ENCODE results near the gene KRT2.

DNA sequence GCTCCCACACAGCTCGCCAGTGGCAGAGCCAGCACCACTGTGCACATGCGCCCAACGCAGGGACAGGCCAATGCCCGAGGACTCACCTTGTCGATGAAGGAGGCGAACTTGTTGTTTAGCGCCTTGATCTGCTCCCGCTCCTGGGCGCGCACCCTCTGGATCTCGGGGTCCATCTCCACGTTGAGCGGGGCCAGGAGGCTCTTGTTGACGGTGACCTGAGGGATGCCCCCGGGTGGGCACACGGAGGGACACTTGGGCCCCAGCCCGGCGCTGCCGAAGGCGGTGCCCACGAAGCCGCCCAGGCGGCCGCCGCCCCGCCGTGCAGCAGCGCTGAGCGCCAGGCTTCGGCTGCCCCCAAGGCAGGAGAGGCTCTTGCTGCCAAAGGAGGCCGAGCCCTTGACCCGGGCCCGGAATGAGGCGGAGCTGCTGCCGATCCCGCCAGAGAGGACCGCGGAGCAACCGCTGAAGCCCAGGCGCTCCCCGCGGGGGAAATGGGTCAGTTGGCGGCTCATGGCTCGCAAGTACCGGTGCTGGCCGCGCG is 51.0 kb downstream of the KRT2 start, which contains the start of gene KRT72:
- TF ChIP-seq SIN3A (IDR thresholded peaks at IDR 0.05; ENCODE audit: low read depth, low read length) (no peak), KDM1A (IDR thresholded peaks at IDR 0.05; ENCODE audit: borderline replicate concordance) (no peak), CREM (IDR thresholded peaks at IDR 0.05; ENCODE audit: low read depth) (no peak), GABPA (IDR thresholded peaks at IDR 0.05; ENCODE audit: low read depth) (no peak), RFX5 (IDR thresholded peaks at IDR 0.05; ENCODE audit: low read depth, low read length) (no peak), POLR2A (IDR thresholded peaks at IDR 0.05; ENCODE audit: low read depth, low read length) (no peak), CEBPB (IDR thresholded peaks at IDR 0.05; ENCODE audit: borderline replicate concordance in 1 of 2, low read depth in 2 of 2, low read length in 2 of 2) (no peak), ESRRA (IDR thresholded peaks at IDR 0.05; ENCODE audit: low read length) (no peak), NRF1 (conservative IDR thresholded peaks at IDR 0.05; ENCODE audit: low read depth, low read length) (no peak)
- TF ChIP-seq, protein P1, sequence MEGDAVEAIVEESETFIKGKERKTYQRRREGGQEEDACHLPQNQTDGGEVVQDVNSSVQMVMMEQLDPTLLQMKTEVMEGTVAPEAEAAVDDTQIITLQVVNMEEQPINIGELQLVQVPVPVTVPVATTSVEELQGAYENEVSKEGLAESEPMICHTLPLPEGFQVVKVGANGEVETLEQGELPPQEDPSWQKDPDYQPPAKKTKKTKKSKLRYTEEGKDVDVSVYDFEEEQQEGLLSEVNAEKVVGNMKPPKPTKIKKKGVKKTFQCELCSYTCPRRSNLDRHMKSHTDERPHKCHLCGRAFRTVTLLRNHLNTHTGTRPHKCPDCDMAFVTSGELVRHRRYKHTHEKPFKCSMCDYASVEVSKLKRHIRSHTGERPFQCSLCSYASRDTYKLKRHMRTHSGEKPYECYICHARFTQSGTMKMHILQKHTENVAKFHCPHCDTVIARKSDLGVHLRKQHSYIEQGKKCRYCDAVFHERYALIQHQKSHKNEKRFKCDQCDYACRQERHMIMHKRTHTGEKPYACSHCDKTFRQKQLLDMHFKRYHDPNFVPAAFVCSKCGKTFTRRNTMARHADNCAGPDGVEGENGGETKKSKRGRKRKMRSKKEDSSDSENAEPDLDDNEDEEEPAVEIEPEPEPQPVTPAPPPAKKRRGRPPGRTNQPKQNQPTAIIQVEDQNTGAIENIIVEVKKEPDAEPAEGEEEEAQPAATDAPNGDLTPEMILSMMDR (IDR thresholded peaks at IDR 0.05 in 2 of 3, conservative IDR thresholded peaks at IDR 0.05 in 1 of 3; ENCODE audit: control insufficient read depth in 2 of 3, extremely low read depth in 1 of 3, insufficient read depth in 1 of 3, low read depth in 3 of 3, low read length in 3 of 3), result no peak
- TF ChIP-seq, protein P2, sequence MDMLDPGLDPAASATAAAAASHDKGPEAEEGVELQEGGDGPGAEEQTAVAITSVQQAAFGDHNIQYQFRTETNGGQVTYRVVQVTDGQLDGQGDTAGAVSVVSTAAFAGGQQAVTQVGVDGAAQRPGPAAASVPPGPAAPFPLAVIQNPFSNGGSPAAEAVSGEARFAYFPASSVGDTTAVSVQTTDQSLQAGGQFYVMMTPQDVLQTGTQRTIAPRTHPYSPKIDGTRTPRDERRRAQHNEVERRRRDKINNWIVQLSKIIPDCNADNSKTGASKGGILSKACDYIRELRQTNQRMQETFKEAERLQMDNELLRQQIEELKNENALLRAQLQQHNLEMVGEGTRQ (IDR thresholded peaks at IDR 0.05; ENCODE audit: borderline replicate concordance, low read depth, low read length), result no peak
- TF ChIP-seq, protein P3, sequence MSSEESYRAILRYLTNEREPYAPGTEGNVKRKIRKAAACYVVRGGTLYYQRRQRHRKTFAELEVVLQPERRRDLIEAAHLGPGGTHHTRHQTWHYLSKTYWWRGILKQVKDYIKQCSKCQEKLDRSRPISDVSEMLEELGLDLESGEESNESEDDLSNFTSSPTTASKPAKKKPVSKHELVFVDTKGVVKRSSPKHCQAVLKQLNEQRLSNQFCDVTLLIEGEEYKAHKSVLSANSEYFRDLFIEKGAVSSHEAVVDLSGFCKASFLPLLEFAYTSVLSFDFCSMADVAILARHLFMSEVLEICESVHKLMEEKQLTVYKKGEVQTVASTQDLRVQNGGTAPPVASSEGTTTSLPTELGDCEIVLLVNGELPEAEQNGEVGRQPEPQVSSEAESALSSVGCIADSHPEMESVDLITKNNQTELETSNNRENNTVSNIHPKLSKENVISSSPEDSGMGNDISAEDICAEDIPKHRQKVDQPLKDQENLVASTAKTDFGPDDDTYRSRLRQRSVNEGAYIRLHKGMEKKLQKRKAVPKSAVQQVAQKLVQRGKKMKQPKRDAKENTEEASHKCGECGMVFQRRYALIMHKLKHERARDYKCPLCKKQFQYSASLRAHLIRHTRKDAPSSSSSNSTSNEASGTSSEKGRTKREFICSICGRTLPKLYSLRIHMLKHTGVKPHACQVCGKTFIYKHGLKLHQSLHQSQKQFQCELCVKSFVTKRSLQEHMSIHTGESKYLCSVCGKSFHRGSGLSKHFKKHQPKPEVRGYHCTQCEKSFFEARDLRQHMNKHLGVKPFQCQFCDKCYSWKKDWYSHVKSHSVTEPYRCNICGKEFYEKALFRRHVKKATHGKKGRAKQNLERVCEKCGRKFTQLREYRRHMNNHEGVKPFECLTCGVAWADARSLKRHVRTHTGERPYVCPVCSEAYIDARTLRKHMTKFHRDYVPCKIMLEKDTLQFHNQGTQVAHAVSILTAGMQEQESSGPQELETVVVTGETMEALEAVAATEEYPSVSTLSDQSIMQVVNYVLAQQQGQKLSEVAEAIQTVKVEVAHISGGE (CRISPR knock-in tag; IDR thresholded peaks at IDR 0.05), result no peak
- TF ChIP-seq, protein P4, sequence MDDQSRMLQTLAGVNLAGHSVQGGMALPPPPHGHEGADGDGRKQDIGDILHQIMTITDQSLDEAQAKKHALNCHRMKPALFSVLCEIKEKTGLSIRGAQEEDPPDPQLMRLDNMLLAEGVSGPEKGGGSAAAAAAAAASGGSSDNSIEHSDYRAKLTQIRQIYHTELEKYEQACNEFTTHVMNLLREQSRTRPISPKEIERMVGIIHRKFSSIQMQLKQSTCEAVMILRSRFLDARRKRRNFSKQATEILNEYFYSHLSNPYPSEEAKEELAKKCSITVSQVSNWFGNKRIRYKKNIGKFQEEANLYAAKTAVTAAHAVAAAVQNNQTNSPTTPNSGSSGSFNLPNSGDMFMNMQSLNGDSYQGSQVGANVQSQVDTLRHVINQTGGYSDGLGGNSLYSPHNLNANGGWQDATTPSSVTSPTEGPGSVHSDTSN (IDR thresholded peaks at IDR 0.05; ENCODE audit: insufficient replicate concordance, low read depth, low read length), result no peak

Measured in GM12878 (cell line).